ENCODE measurements around the gene DES.

DES gene

DNA sequence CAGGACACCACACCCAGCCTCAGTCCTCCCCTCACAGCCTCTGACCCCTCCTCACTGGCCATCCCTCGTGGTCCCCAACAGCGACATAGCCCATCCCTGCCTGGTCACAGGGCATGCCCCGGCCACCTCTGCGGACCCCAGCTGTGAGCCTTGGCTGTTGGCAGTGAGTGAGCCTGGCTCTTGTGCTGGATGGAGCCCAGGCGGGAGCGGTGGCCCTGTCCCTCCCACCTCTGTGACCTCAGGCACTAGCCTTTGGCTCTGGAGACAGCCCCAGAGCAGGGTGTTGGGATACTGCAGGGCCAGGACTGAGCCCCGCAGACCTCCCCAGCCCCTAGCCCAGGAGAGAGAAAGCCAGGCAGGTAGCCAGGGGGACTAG, 7.9 kb downstream of the DES start:
- DNase-seq (ENCODE audit: low read depth), result no peak
- TF ChIP-seq CTCF (IDR thresholded peaks at IDR 0.05; ENCODE audit: low read length, missing control alignments), result no peak
- no peak overlapping the region for H3K4me3 ChIP-seq (replicated peaks; ENCODE audit: low read depth, low read length)

DNA sequence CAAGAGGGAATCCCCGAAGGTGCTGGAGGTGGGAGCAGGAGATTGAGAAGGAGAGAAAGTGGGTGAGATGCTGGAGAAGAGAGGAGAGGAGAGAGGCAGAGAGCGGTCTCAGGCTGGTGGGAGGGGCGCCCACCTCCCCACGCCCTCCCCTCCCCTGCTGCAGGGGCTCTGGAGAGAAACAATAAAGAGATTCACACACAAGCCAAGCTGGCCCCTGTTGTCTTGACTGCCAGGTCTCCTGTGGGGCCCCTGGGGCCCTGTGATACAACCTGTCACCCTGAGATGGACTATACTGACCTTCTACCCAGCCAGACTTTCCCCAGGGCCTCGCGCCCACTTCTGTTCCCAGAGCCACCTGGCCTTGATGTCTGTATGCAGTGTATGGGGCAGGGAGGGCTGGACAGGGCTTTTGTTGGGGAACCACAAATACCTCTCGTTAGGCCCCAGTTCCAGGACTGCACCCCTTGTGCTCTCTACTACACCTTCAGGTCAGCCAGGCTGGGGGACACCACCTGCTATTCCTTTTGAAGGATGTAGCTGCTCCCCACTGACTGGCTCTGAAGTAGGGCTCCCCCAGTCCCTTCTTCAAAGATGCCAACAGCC, 8.5 kb downstream of the DES start:
- no peak for TF ChIP-seq CTCF (IDR thresholded peaks at IDR 0.05; ENCODE audit: low read length, missing control alignments)
- H3K4me3 ChIP-seq (replicated peaks; ENCODE audit: low read depth, low read length), result no peak overlapping the region
- DNase-seq (ENCODE audit: low read depth), result no peak

GRCh38 chr2:219428469-219428868, 10.3 kb downstream of the DES start:
- H3K4me3 ChIP-seq (replicated peaks; ENCODE audit: low read depth, low read length), result no peak overlapping the region
- no peak for DNase-seq (ENCODE audit: low read depth)
- TF ChIP-seq CTCF (IDR thresholded peaks at IDR 0.05; ENCODE audit: low read length, missing control alignments), result no peak

GRCh38 chr2:219429958-219430606, 11.9 kb downstream of the DES start:
- DNase-seq (ENCODE audit: low read depth), result no peak
- no peak for TF ChIP-seq CTCF (IDR thresholded peaks at IDR 0.05; ENCODE audit: low read length, missing control alignments)
- H3K4me3 ChIP-seq (replicated peaks; ENCODE audit: low read depth, low read length), result no peak overlapping the region

GRCh38 chr2:219430633-219431615, 12.7 kb downstream of the DES start:
- no peak overlapping the region for H3K4me3 ChIP-seq (replicated peaks; ENCODE audit: low read depth, low read length)
- TF ChIP-seq CTCF (IDR thresholded peaks at IDR 0.05; ENCODE audit: low read length, missing control alignments), result peak; percentile 18
- DNase-seq (ENCODE audit: low read depth), result peak; percentile 56

DNA sequence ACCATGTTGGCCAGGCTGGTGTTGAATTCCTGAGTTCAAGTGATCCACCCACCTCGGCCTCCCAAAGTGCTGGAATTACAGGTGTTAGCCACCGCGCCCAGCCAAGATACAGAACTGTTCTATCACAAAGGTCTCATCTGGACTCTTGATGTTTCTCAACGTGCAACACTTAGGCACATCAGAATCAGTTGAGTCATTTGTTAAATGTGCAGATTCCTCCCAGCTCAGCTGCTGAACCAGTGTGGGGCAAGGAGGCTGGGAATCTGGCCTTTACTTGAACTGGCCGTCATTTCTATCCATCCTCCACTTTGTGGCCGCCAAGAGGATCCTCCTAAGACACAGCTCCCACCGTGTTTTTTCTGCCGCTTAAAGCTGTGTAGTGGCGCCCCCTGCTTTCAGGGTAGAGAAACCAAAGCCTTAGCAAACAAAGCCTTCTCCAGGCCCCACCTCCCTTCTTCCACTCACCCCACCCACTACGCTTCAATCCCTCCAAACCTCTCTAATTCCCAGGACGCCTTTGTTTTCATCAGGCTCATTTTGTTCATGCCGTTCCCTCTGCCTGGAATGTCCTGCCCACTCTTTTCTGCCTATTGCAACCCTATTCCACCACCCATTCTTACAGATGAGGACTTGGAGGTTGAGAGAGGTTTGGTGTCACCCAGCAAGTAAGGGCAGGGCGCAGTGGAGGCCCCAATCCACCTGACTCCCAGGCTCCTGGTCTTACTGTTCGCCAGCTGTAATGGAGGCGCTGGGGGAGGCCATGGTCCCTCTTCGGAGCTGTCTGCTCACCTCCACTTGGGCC, 15.7 kb downstream of the DES start:
- DNase-seq (ENCODE audit: low read depth), result peak; percentile 55
- peak; percentile 51 for TF ChIP-seq CTCF (IDR thresholded peaks at IDR 0.05; ENCODE audit: low read length, missing control alignments)
- H3K4me3 ChIP-seq (replicated peaks; ENCODE audit: low read depth, low read length), result no peak overlapping the region

Measured in fibroblast of pulmonary artery (primary cell).